ENCODE measurements around the gene TBC1D7.
A peak's percentile ranks its signal among the peaks of the same experiment; 100 is the strongest.
"Not testable (repeated sequence)": the region's sequence is repeated elsewhere in the genome, so short reads cannot be mapped to it uniquely, and the experiment has no call there.

TBC1D7 gene

DNA sequence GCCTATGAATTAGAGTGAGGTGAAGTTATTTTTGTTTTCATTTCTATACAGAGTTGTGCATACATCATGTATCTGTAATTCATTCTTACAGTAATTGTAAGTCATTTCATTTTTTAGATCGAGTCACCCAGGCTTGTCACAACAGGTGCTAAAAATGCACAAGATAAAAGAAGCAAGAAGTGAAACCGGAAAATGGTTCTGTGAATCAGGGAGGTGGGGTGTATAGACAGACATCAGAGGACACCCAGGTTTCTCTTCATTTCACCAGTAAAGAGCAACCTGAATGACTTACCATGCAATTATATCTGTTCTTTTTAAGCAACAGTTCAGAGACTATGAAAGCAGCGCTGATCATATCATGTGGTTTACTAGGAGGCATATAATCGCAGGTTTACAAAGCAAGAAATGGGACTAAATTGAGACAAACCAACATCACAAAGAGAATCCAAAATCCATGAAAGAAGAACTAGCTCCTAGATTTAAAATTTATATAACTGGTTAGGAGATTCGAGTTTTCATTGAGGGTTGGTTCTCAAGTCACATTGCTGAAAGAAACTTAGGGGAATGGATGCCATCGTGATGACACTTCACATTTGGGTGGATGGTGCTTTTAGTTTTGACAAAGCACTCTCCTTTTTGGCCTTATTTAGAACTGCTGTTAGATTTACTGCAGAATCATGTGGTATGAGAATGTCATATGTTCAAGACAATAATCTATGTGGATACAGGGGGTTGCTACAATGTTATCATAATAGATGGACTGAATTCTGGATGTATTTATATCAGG, 27.9 kb upstream of the TBC1D7 start:
- DNase-seq (ENCODE audit: low spot score), result no peak

- no peak for DNase-seq (ENCODE audit: low spot score)
Observed at GRCh38 chr6:13355043-13355945, 27.0 kb upstream of the TBC1D7 start.

DNA sequence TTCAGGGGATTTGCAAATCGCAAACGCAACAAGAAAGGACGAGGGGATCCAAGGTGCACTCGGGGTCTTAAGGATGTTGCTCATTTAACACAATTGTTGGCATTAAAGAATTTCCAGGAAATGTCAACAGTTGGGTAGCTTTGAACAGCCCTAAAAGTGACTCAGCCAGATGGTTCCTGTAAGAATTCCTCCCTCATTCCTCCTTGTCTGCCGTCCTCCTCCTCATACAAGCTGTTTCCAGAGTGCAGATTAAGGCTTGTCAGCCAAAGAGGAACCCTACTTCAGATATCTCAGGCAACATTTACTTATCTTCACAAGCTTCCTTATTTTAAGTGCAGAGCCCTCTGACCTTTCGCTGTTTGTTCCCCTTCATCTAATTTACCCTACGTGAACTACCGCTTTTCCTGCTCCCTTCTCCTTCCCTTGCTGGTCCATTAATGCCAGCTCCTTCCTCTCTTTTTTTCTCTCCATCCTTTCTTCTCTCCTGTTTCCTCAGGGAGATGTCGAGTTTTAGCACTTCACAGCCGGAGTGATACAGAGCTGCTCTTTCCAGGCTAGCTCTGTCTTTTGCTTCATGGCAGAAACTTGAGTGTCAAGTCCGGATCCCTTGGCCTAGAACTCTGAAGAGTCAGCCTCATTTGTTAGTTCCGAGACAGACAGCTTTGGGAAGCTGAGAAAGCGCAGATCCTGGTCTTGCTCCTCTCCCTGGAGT, 26.1 kb upstream of the TBC1D7 start:
- DNase-seq (ENCODE audit: low spot score), result no peak

DNA sequence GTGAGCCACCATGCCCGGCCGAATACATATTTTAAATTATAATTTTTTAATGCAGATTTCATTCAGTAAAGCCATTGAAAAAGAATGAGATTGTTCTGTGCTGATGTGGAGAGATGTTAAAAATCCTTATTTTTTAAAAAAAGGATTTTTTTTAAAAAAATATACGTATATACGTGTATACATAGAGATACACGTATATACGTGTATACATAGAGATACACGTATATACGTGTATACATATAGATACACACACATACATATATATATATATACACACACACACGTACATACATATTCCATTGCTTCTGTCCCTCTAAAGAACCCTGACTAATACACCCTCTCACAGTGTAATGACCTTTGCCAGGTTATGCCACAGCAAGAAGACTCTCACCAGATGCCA, 23.8 kb upstream of the TBC1D7 start:
- no peak for DNase-seq (ENCODE audit: low spot score)

GRCh38 chr6:13351271-13351670, 22.9 kb upstream of the TBC1D7 start:
- DNase-seq (ENCODE audit: low spot score), result no peak

GRCh38 chr6:13349811-13350506, 21.6 kb upstream of the TBC1D7 start:
- DNase-seq (ENCODE audit: low spot score), result no peak

DNA sequence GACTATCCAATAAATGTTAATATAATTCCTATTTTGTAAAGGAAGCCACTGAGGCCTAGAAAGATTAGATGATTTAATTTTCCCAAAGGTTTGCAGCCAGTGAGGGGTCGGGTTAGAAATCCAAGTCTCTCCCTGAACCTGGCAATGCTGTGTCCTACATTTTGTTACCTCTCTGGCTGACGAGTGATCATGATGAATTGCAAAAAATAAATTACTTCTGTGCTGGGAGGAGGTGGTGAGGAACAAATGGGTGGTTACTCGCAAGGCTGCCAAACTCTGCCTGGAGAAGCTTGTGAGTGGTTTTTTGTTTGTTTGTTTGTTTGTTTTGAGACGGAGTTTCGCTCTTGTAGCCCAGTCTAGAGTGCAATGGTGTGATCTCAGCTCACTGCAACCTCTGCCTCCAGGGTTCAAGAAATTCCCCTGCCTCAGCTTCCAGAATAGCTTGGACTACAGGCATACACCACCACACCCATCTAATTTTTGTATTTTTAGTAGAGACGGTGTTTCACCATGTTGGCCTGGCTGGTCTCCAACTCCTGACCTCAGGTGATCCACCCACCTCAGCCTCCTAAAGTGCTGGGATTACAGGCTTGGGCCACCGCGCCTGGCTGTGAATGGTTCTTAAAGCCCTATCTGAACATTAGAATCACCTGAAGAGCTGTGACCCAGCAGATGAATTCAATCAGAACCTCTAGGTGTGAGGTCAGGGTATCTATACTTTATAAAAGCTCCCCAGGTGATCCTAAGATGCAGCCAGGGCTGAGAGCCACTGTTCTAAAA, 20.2 kb upstream of the TBC1D7 start:
- DNase-seq (ENCODE audit: low spot score), result no peak

DNA sequence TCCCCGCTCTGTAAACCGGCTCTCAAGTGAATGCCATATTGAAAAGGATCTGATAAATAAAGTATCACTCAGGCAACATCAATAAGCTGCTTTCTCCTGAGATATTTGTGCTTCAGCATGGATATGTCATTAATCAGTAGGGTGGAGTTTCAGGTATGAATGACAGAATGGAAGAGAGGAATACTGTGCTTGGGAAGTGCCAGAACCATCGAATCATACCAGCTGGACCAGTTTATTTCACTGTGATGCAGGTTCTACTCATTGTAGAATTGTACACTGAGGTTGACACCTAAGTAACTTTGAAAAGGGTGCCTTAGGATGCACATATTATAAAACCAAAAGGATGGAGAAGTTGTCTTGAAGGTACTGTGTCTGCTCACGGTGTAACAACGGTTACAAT, 17.9 kb upstream of the TBC1D7 start:
- DNase-seq (ENCODE audit: low spot score), result no peak

DNA sequence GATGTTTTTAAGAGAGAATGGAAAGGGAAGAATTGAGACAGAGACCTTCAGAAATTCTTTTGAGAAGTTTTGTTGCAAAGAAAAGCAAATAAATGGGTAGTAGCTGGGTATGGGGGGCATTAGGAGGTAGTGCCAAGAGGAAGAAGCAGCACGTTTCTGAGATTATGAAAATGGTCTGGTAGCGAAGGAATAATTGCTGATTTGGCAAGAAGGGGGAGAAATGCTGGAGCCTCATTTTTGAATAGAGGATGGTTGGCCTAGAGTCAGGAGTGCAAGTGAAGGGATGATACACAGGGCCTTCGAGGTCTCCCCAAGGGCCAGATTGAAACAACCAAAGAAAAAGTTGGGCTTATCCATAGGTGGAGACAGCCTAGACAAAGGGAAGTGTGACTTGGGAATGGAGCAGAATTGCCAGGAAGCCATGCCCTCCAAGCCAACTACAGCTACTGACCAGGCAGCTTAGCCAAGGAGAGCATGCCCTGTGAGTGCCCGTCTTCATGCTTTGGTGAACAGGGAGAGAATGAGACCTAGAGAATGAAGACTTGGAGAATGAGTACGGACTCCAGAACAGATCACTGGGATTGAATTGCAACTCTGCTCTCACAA, 14.2 kb upstream of the TBC1D7 start:
- no peak for DNase-seq (ENCODE audit: low spot score)

DNA sequence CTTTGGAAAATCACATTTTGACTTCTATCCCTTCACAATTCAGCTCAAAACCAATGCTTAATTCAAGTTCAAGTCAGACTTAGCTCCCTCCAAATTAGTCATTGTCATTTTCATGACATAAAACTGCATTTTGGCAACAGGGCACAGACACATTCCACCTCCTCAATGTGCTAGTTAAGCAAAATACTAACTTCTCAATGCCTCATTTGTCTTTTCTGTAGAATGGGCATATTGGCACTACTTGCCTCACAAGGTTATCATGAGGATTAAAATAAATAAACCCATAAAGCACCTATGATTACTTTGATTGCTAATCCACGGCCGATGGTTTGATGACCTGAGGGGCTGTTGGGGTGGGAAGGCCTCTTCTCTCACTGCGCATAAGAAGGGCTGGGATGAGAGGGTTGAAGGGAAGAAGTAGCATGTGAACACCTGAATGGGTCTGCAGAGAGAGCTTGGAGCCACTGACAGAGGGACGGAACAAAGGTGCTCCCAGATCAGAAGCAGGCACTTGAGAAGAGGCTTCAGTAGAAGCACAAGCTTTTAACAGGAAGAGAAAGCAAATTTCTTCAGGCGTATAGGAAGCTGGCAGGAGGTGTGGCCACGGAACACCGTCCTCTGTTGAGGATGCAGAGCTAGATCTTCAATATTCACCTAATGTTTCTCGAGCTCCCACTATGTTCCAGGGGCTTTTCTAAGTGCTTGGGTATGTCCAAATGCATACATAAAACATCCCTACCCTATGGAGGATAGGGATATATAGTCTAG, 11.7 kb upstream of the TBC1D7 start:
- DNase-seq (ENCODE audit: low spot score), result no peak

GRCh38 chr6:13338038-13338437, 9.7 kb upstream of the TBC1D7 start:
- no peak for DNase-seq (ENCODE audit: low spot score)

- peak; percentile 44 for DNase-seq (ENCODE audit: low spot score)
Observed at GRCh38 chr6:13336553-13336952, 8.2 kb upstream of the TBC1D7 start.

GRCh38 chr6:13334953-13335352, 6.6 kb upstream of the TBC1D7 start:
- DNase-seq (ENCODE audit: low spot score), result no peak

GRCh38 chr6:13332349-13332706, 4.0 kb upstream of the TBC1D7 start:
- no peak for DNase-seq (ENCODE audit: low spot score)

DNA sequence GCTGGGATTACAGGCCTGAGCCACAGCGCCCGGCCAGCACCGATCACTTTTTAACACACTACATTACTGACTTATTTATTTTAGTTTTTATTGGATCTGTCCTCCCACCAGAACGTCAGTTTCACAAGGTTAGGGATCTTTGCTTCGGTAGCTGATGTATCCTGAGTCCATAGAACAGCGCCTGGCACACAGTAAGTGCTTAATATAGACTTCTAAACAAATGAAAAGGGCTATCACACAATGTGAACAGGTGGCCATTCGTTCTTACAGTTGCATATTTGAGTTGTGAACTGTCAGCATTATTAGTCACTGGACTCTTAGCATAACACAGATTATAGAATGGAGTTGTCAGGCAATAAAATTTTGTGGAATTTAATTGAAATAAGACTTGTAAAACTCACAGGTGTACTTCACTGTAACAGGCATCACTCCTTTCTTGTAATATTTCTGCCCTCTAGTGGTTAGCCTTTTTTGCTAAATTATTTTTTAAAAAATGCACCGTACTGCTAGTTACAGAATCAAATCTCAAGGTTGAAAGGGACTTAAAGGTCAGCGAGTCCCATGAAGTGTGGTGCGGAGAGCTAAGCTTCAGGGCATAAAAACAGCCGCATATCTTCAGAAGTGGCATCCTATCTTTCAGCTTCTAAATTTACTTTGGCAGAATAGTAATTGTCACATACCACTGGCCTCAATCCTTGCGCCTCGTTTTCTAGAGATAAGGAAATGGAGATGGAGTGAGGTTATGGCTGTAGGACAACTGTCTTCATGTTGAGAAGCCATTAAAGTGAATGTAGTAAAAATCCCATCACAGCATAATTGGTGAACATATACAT, 3.4 kb upstream of the TBC1D7 start:
- peak; percentile 15 for DNase-seq (ENCODE audit: low spot score)

- no peak for DNase-seq (ENCODE audit: low spot score)
Observed at GRCh38 chr6:13328875-13329183, 492 bp upstream of the TBC1D7 start.

DNA sequence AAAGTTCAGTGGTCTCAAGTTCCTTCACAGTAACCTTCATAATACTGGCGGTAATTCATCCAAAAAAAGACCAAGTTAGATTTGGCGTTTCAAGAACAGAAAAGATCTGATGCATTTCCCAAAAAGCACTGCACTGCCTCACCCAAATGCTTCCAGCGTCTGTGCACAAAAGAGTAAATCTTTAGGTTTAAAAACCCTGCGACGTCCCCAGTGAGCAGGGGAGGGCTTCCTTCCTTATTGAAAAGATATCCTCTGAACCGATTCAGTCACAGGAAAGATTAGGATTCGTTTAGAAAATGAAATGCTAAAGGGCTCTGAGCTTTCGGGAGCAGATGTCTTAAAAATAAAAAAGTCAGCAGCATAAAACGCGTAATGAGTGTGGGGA, 654 bp downstream of the TBC1D7 start:
- DNase-seq (ENCODE audit: low spot score), result no peak

DNA sequence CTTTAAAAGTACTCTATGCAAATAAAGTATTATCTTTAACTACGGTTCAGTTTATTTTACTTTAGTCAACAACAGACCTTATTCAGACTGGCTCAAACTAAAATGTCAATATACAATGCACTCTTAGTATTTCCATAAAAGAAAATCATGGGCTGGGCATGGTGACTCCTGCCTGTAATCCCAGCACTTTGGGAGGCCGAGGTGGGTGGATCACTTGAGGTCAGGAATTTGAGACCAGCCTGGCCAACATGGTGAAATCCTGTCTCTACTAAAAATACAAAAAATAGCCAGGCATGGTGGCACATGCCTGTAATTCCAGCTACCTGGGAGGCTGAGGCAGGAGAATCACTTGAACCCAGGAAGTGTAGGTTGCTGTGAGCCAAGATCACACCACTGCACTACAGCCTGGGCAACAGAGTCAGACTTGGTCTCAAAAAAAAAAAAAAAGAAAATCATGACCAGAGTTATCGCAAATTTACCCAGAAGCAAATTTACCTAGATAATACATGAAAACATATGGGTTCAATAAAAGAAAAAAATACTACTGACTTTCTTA, 2.2 kb downstream of the TBC1D7 start:
- not testable (repeated sequence) for DNase-seq (ENCODE audit: low spot score)

All from HuH-7.5 (cell line).